ENCODE data around the gene CYP2F1. TPM values are rescaled to one million over a fixed set of nuclear protein-coding genes. Genes with fewer than 3 reads are reported as not detected.
"Not testable (repeated sequence)": the region's sequence is repeated elsewhere in the genome, so short reads cannot be mapped to it uniquely, and the experiment has no call there.

The CYP2F1 gene
- polyA plus RNA-seq, 3 donors from 2014 or later: not detected

GRCh38 chr19:41134616-41135015 lies 20.4 kb downstream of the CYP2F1 start:
- Mint-ChIP-seq H3K36me3 (no peaks in the 10 kb centered on the region), H3K27ac (peak overlapping the region; percentile 74 to 95 (median 92))

GRCh38 chr19:41135390-41136384 lies 21.5 kb downstream of the CYP2F1 start:
- DNase-seq: peak; percentile 58 to 70 (median 65)
- H3K4me3 Mint-ChIP-seq: peak overlapping the region; percentile 94 to 97 (median 95)
- H3K27ac Mint-ChIP-seq: peak overlapping the region; percentile 79 to 97 (median 96)
- not testable (repeated sequence) for H3K36me3 Mint-ChIP-seq; H3K27me3 Mint-ChIP-seq (ENCODE audit: low read depth in 3 of 3); H3K9me3 Mint-ChIP-seq
- H3K4me1 Mint-ChIP-seq: peaks cover 24 to 25% of the 10 kb centered on the region in 2 donors

More at GRCh38 chr19:41134616-41135015, 20.4 kb downstream of the CYP2F1 start:
- peak overlapping the region; percentile 50 to 97 (median 95) for H3K4me3 Mint-ChIP-seq
- DNase-seq: no peak
- H3K27me3 Mint-ChIP-seq (ENCODE audit: low read depth in 3 of 3): peaks cover 2 to 10% (median 5%) of the 10 kb centered on the region in 3 donors
- peaks cover 24 to 25% of the 10 kb centered on the region in 2 donors for H3K4me1 Mint-ChIP-seq
- no peaks in the 10 kb centered on the region for H3K9me3 Mint-ChIP-seq

- Mint-ChIP-seq H3K4me1 (peaks cover 24 to 25% of the 10 kb centered on the region in 2 donors), H3K36me3 (no peaks in the 10 kb centered on the region), H3K27ac (peak overlapping the region in 4 of 6 donors; percentile 69 to 80 (median 74)), H3K27me3 (ENCODE audit: low read depth in 3 of 3) (peaks cover 0 to 7% (median 5%) of the 10 kb centered on the region in 3 donors), H3K4me3 (peak overlapping the region; percentile 60 to 96 (median 95)), H3K9me3 (no peaks in the 10 kb centered on the region)
- DNase-seq: no peak
Measured at GRCh38 chr19:41136636-41137455, 22.6 kb downstream of the CYP2F1 start.

GRCh38 chr19:41144403-41144802 lies 30.2 kb downstream of the CYP2F1 start:
- no peaks in the 10 kb centered on the region for H3K4me1 Mint-ChIP-seq
- no peaks in the 10 kb centered on the region for H3K36me3 Mint-ChIP-seq
- H3K9me3 Mint-ChIP-seq: no peaks in the 10 kb centered on the region
- peaks cover 4 to 10% (median 9%) of the 10 kb centered on the region in 3 donors for H3K27me3 Mint-ChIP-seq (ENCODE audit: low read depth in 3 of 3)
- peak; percentile 79 to 86 (median 82) for DNase-seq
- H3K4me3 Mint-ChIP-seq: no peak overlapping the region
- peak overlapping the region in 2 of 6 donors; percentile 54 to 64 for H3K27ac Mint-ChIP-seq

- no peaks in the 10 kb centered on the region for H3K36me3 Mint-ChIP-seq
- H3K27ac Mint-ChIP-seq: no peak overlapping the region
- no peak overlapping the region for H3K4me3 Mint-ChIP-seq
- H3K27me3 Mint-ChIP-seq (ENCODE audit: low read depth in 3 of 3): peaks cover 3 to 12% (median 6%) of the 10 kb centered on the region in 3 donors
- DNase-seq: no peak
- no peaks in the 10 kb centered on the region for H3K4me1 Mint-ChIP-seq
- no peaks in the 10 kb centered on the region for H3K9me3 Mint-ChIP-seq
Measured at GRCh38 chr19:41149831-41150230, 35.6 kb downstream of the CYP2F1 start.

- H3K4me1 Mint-ChIP-seq, H3K36me3 Mint-ChIP-seq, H3K4me3 Mint-ChIP-seq, H3K27ac Mint-ChIP-seq, H3K9me3 Mint-ChIP-seq, DNase-seq: not testable (repeated sequence)
- peaks cover 3 to 12% (median 5%) of the 10 kb centered on the region in 3 donors for H3K27me3 Mint-ChIP-seq (ENCODE audit: low read depth in 3 of 3)
Measured at GRCh38 chr19:41150986-41151385, 36.8 kb downstream of the CYP2F1 start.

GRCh38 chr19:41154060-41154459 lies 39.8 kb downstream of the CYP2F1 start:
- Mint-ChIP-seq H3K4me1 (no peaks in the 10 kb centered on the region), H3K36me3 (no peaks in the 10 kb centered on the region), H3K27me3 (ENCODE audit: low read depth in 3 of 3) (peaks cover 0 to 5% (median 5%) of the 10 kb centered on the region in 3 donors), H3K4me3 (no peak overlapping the region), H3K9me3 (no peaks in the 10 kb centered on the region), H3K27ac (no peak overlapping the region)
- no peak for DNase-seq

GRCh38 chr19:41156207-41156606 lies 42.0 kb downstream of the CYP2F1 start:
- Mint-ChIP-seq H3K36me3 (no peaks in the 10 kb centered on the region), H3K27ac (no peak overlapping the region), H3K4me1 (no peaks in the 10 kb centered on the region), H3K9me3 (no peaks in the 10 kb centered on the region), H3K27me3 (ENCODE audit: low read depth in 3 of 3) (peaks cover 0 to 2% (median 0%) of the 10 kb centered on the region in 3 donors), H3K4me3 (no peak overlapping the region)
- no peak for DNase-seq

- Mint-ChIP-seq H3K36me3 (no peaks in the 10 kb centered on the region), H3K27me3 (ENCODE audit: low read depth in 3 of 3) (peaks cover 0 to 2% (median 0%) of the 10 kb centered on the region in 3 donors), H3K9me3 (no peaks in the 10 kb centered on the region), H3K27ac (peak overlapping the region in 1 of 6 donors; percentile 31), H3K4me3 (no peak overlapping the region), H3K4me1 (no peaks in the 10 kb centered on the region)
- no peak for DNase-seq
Measured at GRCh38 chr19:41159881-41160280, 45.6 kb downstream of the CYP2F1 start.

GRCh38 chr19:41161903-41162302 lies 47.7 kb downstream of the CYP2F1 start:
- no peak for DNase-seq
- Mint-ChIP-seq H3K36me3 (no peaks in the 10 kb centered on the region), H3K27me3 (ENCODE audit: low read depth in 3 of 3) (peaks cover 0 to 3% (median 0%) of the 10 kb centered on the region in 3 donors), H3K27ac (peak overlapping the region in 1 of 6 donors; percentile 17), H3K4me3 (no peak overlapping the region), H3K4me1 (no peaks in the 10 kb centered on the region), H3K9me3 (no peaks in the 10 kb centered on the region)

- no peak for DNase-seq
- H3K27me3 Mint-ChIP-seq (ENCODE audit: low read depth in 3 of 3): peaks cover 0 to 6% (median 0%) of the 10 kb centered on the region in 3 donors
- H3K36me3 Mint-ChIP-seq: no peaks in the 10 kb centered on the region
- no peaks in the 10 kb centered on the region for H3K9me3 Mint-ChIP-seq
- no peaks in the 10 kb centered on the region for H3K4me1 Mint-ChIP-seq
- no peak overlapping the region for H3K27ac Mint-ChIP-seq
- no peak overlapping the region for H3K4me3 Mint-ChIP-seq
Measured at GRCh38 chr19:41166944-41167804, 52.9 kb downstream of the CYP2F1 start.

GRCh38 chr19:41172297-41173164 lies 58.3 kb downstream of the CYP2F1 start:
- Mint-ChIP-seq H3K4me3 (no peak overlapping the region), H3K4me1 (peaks cover 0 to 1% of the 10 kb centered on the region in 2 donors), H3K9me3 (peaks cover 0 to 3% (median 0%) of the 10 kb centered on the region in 6 donors), H3K36me3 (no peaks in the 10 kb centered on the region), H3K27me3 (ENCODE audit: low read depth in 3 of 3) (peaks cover 4 to 6% (median 6%) of the 10 kb centered on the region in 3 donors), H3K27ac (no peak overlapping the region)
- DNase-seq: no peak
